GM21390 (cell line): ENCODE measurements around the gene RAB3IL1.

ENCODE experiments used
- ATAC-seq: cut with Tn5 transposase; IDR thresholded peaks from one replicate; pipeline ENCODE4 v1.9.1; 2021; ENCODE audit not compliant: unreplicated experiment

RAB3IL1 gene

GRCh38 chr11:61869429-61869707 lies 48.0 kb downstream of the RAB3IL1 start:
- ATAC-seq, result no peak

GRCh38 chr11:61868571-61869428 lies 48.6 kb downstream of the RAB3IL1 start:
- ATAC-seq, result no peak

GRCh38 chr11:61866958-61867343 lies 50.4 kb downstream of the RAB3IL1 start:
- no peak for ATAC-seq

- ATAC-seq, result no peak
These were observed 51.0 kb downstream of the RAB3IL1 start for GRCh38 chr11:61866231-61866957.

GRCh38 chr11:61864814-61865775 lies 52.3 kb downstream of the RAB3IL1 start:
- ATAC-seq, result no peak

- no peak for ATAC-seq
These were observed 53.8 kb downstream of the RAB3IL1 start for GRCh38 chr11:61863548-61864081.

GRCh38 chr11:61862714-61863547 lies 54.4 kb downstream of the RAB3IL1 start:
- no peak for ATAC-seq

GRCh38 chr11:61861634-61862033 lies 55.7 kb downstream of the RAB3IL1 start:
- no peak for ATAC-seq

- no peak for ATAC-seq
These were observed 57.1 kb downstream of the RAB3IL1 start for GRCh38 chr11:61860054-61860903.

- no peak for ATAC-seq
These were observed 61.3 kb downstream of the RAB3IL1 start for GRCh38 chr11:61855939-61856680.

- no peak for ATAC-seq
These were observed 62.2 kb downstream of the RAB3IL1 start for GRCh38 chr11:61854966-61855714.

GRCh38 chr11:61854206-61854895 lies 63.0 kb downstream of the RAB3IL1 start:
- ATAC-seq, result no peak

- no peak for ATAC-seq
These were observed 63.6 kb downstream of the RAB3IL1 start for GRCh38 chr11:61853698-61854169.

GRCh38 chr11:61851900-61852295 lies 65.5 kb downstream of the RAB3IL1 start:
- ATAC-seq, result no peak

- ATAC-seq, result no peak
These were observed 66.1 kb downstream of the RAB3IL1 start for GRCh38 chr11:61851113-61851899.

GRCh38 chr11:61850687-61851086 lies 66.7 kb downstream of the RAB3IL1 start:
- no peak for ATAC-seq
